ENCODE results near the gene ZNF226. TPM values are rescaled to one million over a fixed set of nuclear protein-coding genes. Genes with fewer than 3 reads are reported as not detected.

ZNF226 gene
- total RNA-seq: 53.1 TPM

DNA sequence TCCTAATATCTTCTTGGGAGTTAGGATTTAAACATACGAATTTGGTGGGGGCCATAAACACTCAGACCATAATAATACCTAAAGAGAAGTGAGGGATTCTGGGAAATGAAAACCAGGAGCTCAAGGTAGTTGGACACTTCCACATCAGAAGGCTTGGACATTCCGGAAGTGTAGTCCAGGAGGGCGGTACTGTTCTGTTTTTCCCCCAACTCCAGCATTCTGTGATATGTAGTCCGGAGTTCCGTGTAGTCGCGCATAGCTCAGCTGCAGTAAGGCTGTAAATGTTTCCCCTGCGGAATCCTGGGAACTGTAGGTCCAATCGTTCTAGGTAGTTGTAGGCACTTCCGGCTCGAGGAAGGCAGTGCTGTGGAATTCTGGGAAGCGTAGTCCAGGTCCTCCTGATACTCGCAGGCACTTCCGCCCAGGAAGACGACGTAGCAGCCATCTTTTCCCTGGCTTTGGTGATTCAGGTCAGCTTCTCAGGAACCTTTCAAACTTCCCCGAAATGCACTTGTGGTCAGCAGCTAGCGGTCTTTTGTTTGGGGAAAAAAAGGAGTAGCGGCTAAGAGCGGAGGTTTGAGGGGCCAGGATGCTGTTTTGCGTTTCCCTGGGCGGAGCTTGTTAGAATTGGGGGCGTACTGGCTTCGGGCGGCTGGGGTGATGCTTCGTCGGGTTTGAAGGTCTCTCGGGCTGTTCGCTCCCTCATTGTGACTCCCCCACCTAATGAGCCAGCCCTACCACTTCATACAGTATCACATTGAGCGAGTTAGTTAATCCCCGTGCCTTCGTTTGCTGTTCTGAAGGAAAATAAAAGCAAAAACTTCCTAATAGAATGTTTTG is at the start of gene ZNF226:
ZNF226 (plus strand) TSS at position 428 of the 840 bp plus-strand sequence. CDS start 4,981 bp downstream, outside the sequence.

DNA sequence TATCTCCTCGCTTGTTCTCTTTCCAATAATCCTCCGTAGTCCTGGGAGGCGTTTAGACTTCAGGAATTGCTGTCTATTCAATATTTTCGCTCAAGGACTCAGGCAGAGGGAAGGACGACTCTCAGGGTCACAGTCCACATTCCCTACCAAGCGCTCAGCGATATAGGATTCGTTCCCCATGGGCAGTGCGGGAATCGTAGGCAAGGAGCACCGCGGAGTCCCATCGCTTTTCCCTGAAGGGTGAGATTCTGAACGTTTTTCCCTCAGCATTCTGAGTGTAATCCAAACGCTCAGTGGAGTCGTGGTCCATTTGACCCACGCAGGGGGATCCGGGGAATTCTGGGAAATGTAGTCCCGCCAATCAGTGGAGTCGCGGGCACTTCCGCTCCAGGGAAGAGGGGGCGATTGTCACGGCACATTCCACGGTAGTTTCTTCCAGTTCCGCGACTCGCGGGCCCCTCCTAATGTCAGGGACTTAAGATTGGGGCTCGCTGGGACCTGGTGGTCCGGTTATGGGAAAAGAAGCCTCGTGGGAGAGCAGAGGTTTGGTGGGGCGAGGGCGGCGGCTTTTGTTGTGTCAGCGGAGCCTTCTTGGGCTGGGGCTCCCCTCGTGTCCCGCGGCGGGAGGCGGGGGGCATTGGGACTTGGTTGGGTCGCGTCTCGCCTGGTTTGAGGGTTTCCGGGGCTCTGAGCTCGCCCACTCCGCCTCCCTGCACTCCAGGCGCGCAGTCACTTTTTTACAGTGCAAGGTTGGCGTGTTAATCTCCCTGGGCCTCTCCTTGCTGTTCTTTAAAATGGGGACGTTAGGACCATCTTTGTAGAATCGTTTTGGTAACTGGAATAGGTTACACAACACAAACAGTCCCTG is 23.5 kb upstream of the ZNF226 start, which contains the start of gene ZNF234:
ZNF234 (plus strand) TSS at position 364 of the 868 bp plus-strand sequence. CDS start 3,079 bp downstream, outside the sequence.

DNA sequence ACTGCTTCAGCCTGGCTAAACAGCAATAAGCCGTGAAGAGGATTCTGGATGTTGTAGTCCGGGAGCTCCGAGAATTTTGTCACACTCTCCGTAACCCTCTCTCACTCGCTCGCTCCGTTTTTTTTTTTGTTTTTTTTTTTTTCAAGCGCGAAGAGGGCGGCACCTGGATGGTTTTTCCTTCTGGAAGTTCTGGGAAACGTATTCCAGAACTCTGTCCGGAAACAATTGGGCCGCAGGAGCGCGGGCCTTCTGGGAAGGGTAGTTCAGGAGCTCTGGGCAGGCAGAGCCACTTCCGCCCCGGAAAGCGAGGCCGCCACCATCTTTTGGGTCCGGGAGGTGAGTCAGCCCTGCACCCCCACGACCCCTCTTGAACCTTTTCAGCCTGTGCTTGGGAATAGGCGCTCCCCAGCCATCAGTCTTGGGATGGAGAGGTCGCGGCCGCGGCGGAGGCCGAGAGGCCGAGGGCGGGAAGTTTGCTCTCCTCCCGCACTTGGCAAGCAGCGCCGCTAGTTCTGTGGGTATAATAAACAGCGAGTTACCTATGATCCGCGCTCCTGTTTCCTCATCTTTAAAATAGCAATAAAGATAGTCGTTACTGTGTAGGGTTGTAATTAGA is 47.5 kb downstream of the ZNF226 start, which contains the start of gene ZNF227:
ZNF227 (plus strand) TSS at position 283 of the 616 bp plus-strand sequence. CDS start 5,261 bp downstream, outside the sequence.

Other genes starting within 250 kb of the ZNF226 start
- gene ZNF45, start 229.8 kb upstream of the ZNF226 start, total RNA-seq: 25.6 TPM
- 20.3 TPM for gene ZNF221, start 213.9 kb upstream of the ZNF226 start, total RNA-seq
- 13.8 TPM for gene ZNF155, start 180.9 kb upstream of the ZNF226 start, total RNA-seq
- gene ZNF230, start 162.1 kb upstream of the ZNF226 start, total RNA-seq: 8.1 TPM
- 17.3 TPM for gene ZNF222, start 139.7 kb upstream of the ZNF226 start, total RNA-seq
- 12.0 TPM for gene ZNF223, start 113.1 kb upstream of the ZNF226 start, total RNA-seq
- gene ZNF284, start 92.9 kb upstream of the ZNF226 start, total RNA-seq: 9.9 TPM
- 46.1 TPM for gene ZNF224, start 70.7 kb upstream of the ZNF226 start, total RNA-seq
- 12.5 TPM for gene ZNF225, start 51.7 kb upstream of the ZNF226 start, total RNA-seq
- 19.6 TPM for gene ZNF234, start 23.5 kb upstream of the ZNF226 start, total RNA-seq
- gene ZNF227, start 47.4 kb downstream of the ZNF226 start, total RNA-seq: 39.2 TPM
- gene ZNF233, start 94.8 kb downstream of the ZNF226 start, total RNA-seq: 15.9 TPM
- gene ZNF235, start 139.9 kb downstream of the ZNF226 start, total RNA-seq: 14.3 TPM
- gene ZNF112, start 191.6 kb downstream of the ZNF226 start, total RNA-seq: 21.2 TPM
- 18.9 TPM for gene ZNF285, start 236.5 kb downstream of the ZNF226 start, total RNA-seq